A549 (cell line): ENCODE data around the gene MBNL3.

Experiments
- CEBPB ChIP-seq, 2 experiments: fragments of >200 bp in 1 of 2; sonication (Bioruptor Twin) in 1 of 2; formaldehyde crosslinking in 1 of 2; IDR thresholded peaks; 2 replicates each; pipeline ENCODE4 v1.6.1; 2012 to 2016
- CHD4 ChIP-seq: fragments of 200-600 bp; sonication (generic); IDR thresholded peaks from 2 replicates; pipeline ENCODE4 v1.6.1; 2016; ENCODE audit warnings: antibody characterized with exemption, mild to moderate bottlenecking, borderline replicate concordance
- CTCF ChIP-seq: fragments of >200 bp; sonication (Bioruptor Twin); formaldehyde crosslinking; IDR thresholded peaks from 3 replicates; pipeline ENCODE4 v1.5.1; 2016
- EP300 ChIP-seq, 2 experiments: fragments of >200 bp; sonication (Bioruptor Twin); formaldehyde crosslinking; IDR thresholded peaks; 2 replicates in 1 of 2; 3 replicates in 1 of 2; pipeline ENCODE4 v1.6.1; 2016 to 2017
- FOSB ChIP-seq: fragments of 250-450 bp; sonication (Bioruptor Pico); IDR thresholded peaks from 2 replicates; pipeline ENCODE4 v1.5.0; 2020; ENCODE audit warnings: mild to moderate bottlenecking, moderate library complexity
- FOSL2 ChIP-seq, 2 experiments: fragments of 450-650 bp in 1 of 2; fragments of >200 bp in 1 of 2; sonication (Bioruptor Twin) in 1 of 2; formaldehyde crosslinking; IDR thresholded peaks; 2 replicates each; pipeline versions ENCODE4 v1.5.0 to v1.6.1; 2016 to 2020; ENCODE audit warnings: mild to moderate bottlenecking in 1 of 2, moderate library complexity in 1 of 2
- HOXB13 ChIP-seq: fragments of 250-450 bp; sonication (Bioruptor Pico); IDR thresholded peaks from 2 replicates; pipeline ENCODE4 v1.5.0; 2020; ENCODE audit warnings: low read depth, mild to moderate bottlenecking, moderate library complexity
- JUN ChIP-seq, 2 experiments: fragments of >200 bp; sonication (Bioruptor Twin); formaldehyde crosslinking; IDR thresholded peaks; 2 replicates in 1 of 2; 3 replicates in 1 of 2; pipeline ENCODE4 v1.6.1; 2016 to 2017
- KDM5A ChIP-seq: fragments of 200-600 bp; sonication (generic); IDR thresholded peaks from 2 replicates; pipeline ENCODE4 v1.6.1; 2016; ENCODE audit warnings: antibody characterized with exemption, mild to moderate bottlenecking
- MAX ChIP-seq: IDR thresholded peaks from 2 replicates; pipeline ENCODE4 v1.6.1; 2012
- POLR2A ChIP-seq: IDR thresholded peaks from 2 replicates; pipeline ENCODE4 v1.6.1; 2012; ENCODE audit warnings: mild to moderate bottlenecking, low read length
- RNF2 ChIP-seq: fragments of 200-600 bp; sonication (generic); IDR thresholded peaks from 2 replicates; pipeline ENCODE4 v1.6.1; 2016; ENCODE audit warnings: low read depth, mild to moderate bottlenecking, antibody characterized with exemption, moderate library complexity, borderline replicate concordance
- SMC3 ChIP-seq: fragments of >200 bp; sonication (Bioruptor Twin); formaldehyde crosslinking; IDR thresholded peaks from 3 replicates; pipeline ENCODE4 v1.6.1; 2018; ENCODE audit warnings: inconsistent platforms
- ZFP36 ChIP-seq: fragments of 450-650 bp; IDR thresholded peaks from 2 replicates; pipeline ENCODE4 v1.6.1; 2014; ENCODE audit warnings: borderline replicate concordance; ENCODE audit not compliant: partially characterized antibody

GRCh38 chrX:132481449-132481848 lies 7.4 kb downstream of the MBNL3 start:
- TF ChIP-seq POLR2A (no peak), FOSB (no peak), CTCF (no peak), RNF2 (no peak), CHD4 (no peak), ZFP36 (no peak), FOSL2 (IDR thresholded peaks at IDR 0.05) (no peak), FOSL2 (CRISPR knock-in tag; IDR thresholded peaks at IDR 0.05) (no peak), JUN (IDR thresholded peaks at IDR 0.05) (no peak), CEBPB (IDR thresholded peaks at IDR 0.05) (no peak), HOXB13 (CRISPR knock-in tag) (no peak), KDM5A (no peak), EP300 (IDR thresholded peaks at IDR 0.05) (no peak), MAX (no peak), SMC3 (no peak)
